Transverse colon (tissue), 3 donors: ENCODE results near the gene GLI3.

ENCODE experiments used
- EP300 ChIP-seq: sonication (generic); formaldehyde crosslinking; IDR thresholded peaks from one replicate; pipeline ENCODE4 v1.6.1; 2017; ENCODE audit warnings: antibody characterized with exemption, low read depth
- TF ChIP-seq, protein P1 (sequence below), 5 experiments: fragments of 200-600 bp in 3 of 5; fragments of 450-650 bp in 2 of 5; sonication (generic) in 3 of 5; IDR thresholded peaks; 1 replicate in 2 of 5; 2 replicates in 3 of 5; pipeline ENCODE4 v1.5.1; 2016 to 2017; ENCODE audit warnings: antibody characterized with exemption in 5 of 5, inconsistent platforms in 3 of 5, mild to moderate bottlenecking in 2 of 5, moderate library complexity in 1 of 5

GRCh38 chr7:42115795-42116194 lies 121.2 kb downstream of the GLI3 start:
- TF ChIP-seq, protein P1, sequence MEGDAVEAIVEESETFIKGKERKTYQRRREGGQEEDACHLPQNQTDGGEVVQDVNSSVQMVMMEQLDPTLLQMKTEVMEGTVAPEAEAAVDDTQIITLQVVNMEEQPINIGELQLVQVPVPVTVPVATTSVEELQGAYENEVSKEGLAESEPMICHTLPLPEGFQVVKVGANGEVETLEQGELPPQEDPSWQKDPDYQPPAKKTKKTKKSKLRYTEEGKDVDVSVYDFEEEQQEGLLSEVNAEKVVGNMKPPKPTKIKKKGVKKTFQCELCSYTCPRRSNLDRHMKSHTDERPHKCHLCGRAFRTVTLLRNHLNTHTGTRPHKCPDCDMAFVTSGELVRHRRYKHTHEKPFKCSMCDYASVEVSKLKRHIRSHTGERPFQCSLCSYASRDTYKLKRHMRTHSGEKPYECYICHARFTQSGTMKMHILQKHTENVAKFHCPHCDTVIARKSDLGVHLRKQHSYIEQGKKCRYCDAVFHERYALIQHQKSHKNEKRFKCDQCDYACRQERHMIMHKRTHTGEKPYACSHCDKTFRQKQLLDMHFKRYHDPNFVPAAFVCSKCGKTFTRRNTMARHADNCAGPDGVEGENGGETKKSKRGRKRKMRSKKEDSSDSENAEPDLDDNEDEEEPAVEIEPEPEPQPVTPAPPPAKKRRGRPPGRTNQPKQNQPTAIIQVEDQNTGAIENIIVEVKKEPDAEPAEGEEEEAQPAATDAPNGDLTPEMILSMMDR (IDR thresholded peaks at IDR 0.05), result no peak
- no peak for TF ChIP-seq EP300
